OCI-LY7 (cell line): ENCODE data around the gene SEM1.

Experiments used
- CTCF ChIP-seq: fragments of 200-600 bp; sonication (generic); conservative IDR thresholded peaks from 2 replicates; pipeline ENCODE4 v1.5.1; 2014; ENCODE audit warnings: mild to moderate bottlenecking, antibody characterized with exemption, low read length, moderate library complexity, mixed read lengths
- EZH2phosphoT487 ChIP-seq: fragments of 200-600 bp; sonication (generic); IDR thresholded peaks from 2 replicates; pipeline ENCODE4 v1.6.1; 2018; ENCODE audit warnings: low read depth, borderline replicate concordance, mild to moderate bottlenecking, mixed run types, antibody characterized with exemption, low read length, moderate library complexity, mixed read lengths

DNA sequence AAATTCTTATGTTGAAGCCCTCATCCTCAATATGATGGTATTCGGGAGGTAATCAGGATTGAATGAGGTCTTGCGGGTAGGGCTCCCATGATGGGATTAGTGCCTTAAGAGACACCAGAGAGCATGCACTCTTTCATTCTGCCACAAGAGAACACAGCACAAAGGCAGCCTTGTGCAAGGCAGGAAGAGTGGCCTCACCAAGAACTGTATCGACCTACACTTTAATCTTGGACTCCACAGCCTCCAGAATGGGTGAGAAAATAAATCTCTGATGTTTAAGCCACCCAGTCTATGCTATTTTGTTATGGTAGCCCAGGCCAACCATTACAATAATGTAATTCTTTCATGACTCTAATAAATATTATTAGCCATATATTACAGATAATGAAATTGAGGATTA, 8.4 kb downstream of the SEM1 start:
- TF ChIP-seq CTCF, result no peak
- no peak for TF ChIP-seq EZH2phosphoT487
